ENCODE results near the gene GUSB. TPM values are rescaled to one million over a fixed set of nuclear protein-coding genes. Genes with fewer than 3 reads are reported as not detected.

The GUSB gene
- total and polyA plus RNA-seq, 9 of the 15 experiments (the other 6 are each of a cell fraction or from before 2014, with no cell fraction given), result 22.7 to 102 (median 60.1) TPM

- Histone ChIP-seq H4K20me1 (replicated peaks; ENCODE audit: control insufficient read depth, insufficient read depth, low read length) (peaks cover 13% of the 10 kb centered on the region), H3K36me3 (ENCODE audit: control insufficient read depth, insufficient read depth, low read length) (peaks cover 87% of the 10 kb centered on the region; the same call in 2 of the 3 replicates), H3K4me2 (ENCODE audit: insufficient read depth, low read length) (no peak overlapping the region), H3K27ac (ENCODE audit: extremely low read depth, low read depth, low read length) (no peak overlapping the region), H2AFZ (ENCODE audit: low read depth, low read length) (no peak overlapping the region), H3K9me1 (ENCODE audit: control insufficient read depth, insufficient read depth, low read length) (peaks cover 10% of the 10 kb centered on the region), H3K27me3 (ENCODE audit: control insufficient read depth in 2 of 2, insufficient read depth in 2 of 2, low read length in 2 of 2) (no peaks in the 10 kb centered on the region), H3K9ac (ENCODE audit: insufficient read depth in 1 of 2, low read depth in 2 of 2, low read length in 2 of 2) (peak overlapping the region in 1 of 2 experiments; percentile 24; a peak in 1 of 4 replicates), H3K4me1 (replicated peaks in 1 of 2; ENCODE audit: control insufficient read depth in 2 of 2, insufficient read depth in 2 of 2, low read length in 2 of 2) (peaks cover 7 to 21% of the 10 kb centered on the region in 2 experiments; a peak in 4 of 5 replicates), H3K79me2 (ENCODE audit: control insufficient read depth, insufficient read depth, low read length) (peaks cover 17% of the 10 kb centered on the region), H3K4me3 (no peak overlapping the region), H3K9me3 (replicated peaks; ENCODE audit: control insufficient read depth, insufficient read depth, low read depth, low read length) (no peaks in the 10 kb centered on the region)
- FAIRE-seq, result no peak
- no TSS peak for BruUV-seq (replicated peaks)
- WGBS (ENCODE audit: insufficient coverage, low coverage, missing lambda C conversion rate), result 96% methylated on average over 11 of the region's 11 CpGs
- intact Hi-C loops (cut with micrococcal nuclease), result no loop called here
- CTCF ChIA-PET (ENCODE audit: low intra/inter-chr PET ratio), result no interaction called here
- TF ChIP-seq TGIF2 (CRISPR knock-in tag; IDR thresholded peaks at IDR 0.05), result no peak
- TF ChIP-seq RBM22 (IDR thresholded peaks at IDR 0.05; ENCODE audit: low read depth, low read length, poor library complexity, severe bottlenecking), result no peak
- peak; percentile 27; the same call in 1 of the 2 replicates for TF ChIP-seq POLR2AphosphoS5 (IDR thresholded peaks at IDR 0.05; ENCODE audit: control insufficient read depth, insufficient read depth, low read depth, low read length)
- peak; percentile 28; the same call in 1 of the 2 replicates for TF ChIP-seq POLR2G (IDR thresholded peaks at IDR 0.05; ENCODE audit: low read depth, low read length)
- POLR2A ChIA-PET, result interaction anchor here (0.8 kb wide), 1 partner anchor 13 kb away, joined by 3 read pairs; no protein-coding TSS in a partner anchor
- in situ Hi-C loops (cut with MboI), result no loop called here
- DNase-seq (ENCODE audit: extremely low read depth in 1 of 4, low spot score in 3 of 4), result peak in 1 of 4 experiments; percentile 8
- ATAC-seq, result peak; percentile 7; the same call in 1 of the 3 replicates
These were observed 6.1 kb downstream of the GUSB start for GRCh38 chr7:65975814-65976445.

- Histone ChIP-seq H3K27ac (ENCODE audit: extremely low read depth, low read depth, low read length) (no peak overlapping the region), H3K9me1 (ENCODE audit: control insufficient read depth, insufficient read depth, low read length) (peaks cover 7% of the 10 kb centered on the region), H3K4me2 (ENCODE audit: insufficient read depth, low read length) (no peak overlapping the region), H3K36me3 (ENCODE audit: control insufficient read depth, insufficient read depth, low read length) (peaks cover 89% of the 10 kb centered on the region; the same call in 2 of the 3 replicates), H3K4me1 (replicated peaks in 1 of 2; ENCODE audit: control insufficient read depth in 2 of 2, insufficient read depth in 2 of 2, low read length in 2 of 2) (peaks cover 0 to 10% of the 10 kb centered on the region in 2 experiments; a peak in 2 of 5 replicates), H4K20me1 (replicated peaks; ENCODE audit: control insufficient read depth, insufficient read depth, low read length) (peaks cover 4% of the 10 kb centered on the region; the same call in 1 of the 2 replicates), H3K27me3 (ENCODE audit: control insufficient read depth in 2 of 2, insufficient read depth in 2 of 2, low read length in 2 of 2) (no peaks in the 10 kb centered on the region), H2AFZ (ENCODE audit: low read depth, low read length) (no peak overlapping the region), H3K9me3 (replicated peaks; ENCODE audit: control insufficient read depth, insufficient read depth, low read depth, low read length) (no peaks in the 10 kb centered on the region), H3K9ac (ENCODE audit: insufficient read depth in 1 of 2, low read depth in 2 of 2, low read length in 2 of 2) (no peak overlapping the region), H3K79me2 (ENCODE audit: control insufficient read depth, insufficient read depth, low read length) (peaks cover 7% of the 10 kb centered on the region; the same call in 1 of the 3 replicates), H3K4me3 (no peak overlapping the region)
- ChIA-PET POLR2A (no interaction called here), CTCF (ENCODE audit: low intra/inter-chr PET ratio) (no interaction called here)
- TF ChIP-seq CEBPZ (IDR thresholded peaks at IDR 0.05; ENCODE audit: borderline replicate concordance, low read depth, low read length) (no peak), ZBTB43 (CRISPR knock-in tag; IDR thresholded peaks at IDR 0.05) (no peak), ZNF551 (CRISPR knock-in tag; IDR thresholded peaks at IDR 0.05) (no peak)
- intact Hi-C loops (cut with micrococcal nuclease), result no loop called here
- no peak for DNase-seq (ENCODE audit: extremely low read depth in 1 of 4, low spot score in 3 of 4)
- no peak; the same call in 2 of the 3 replicates for ATAC-seq
- WGBS (ENCODE audit: insufficient coverage, low coverage, missing lambda C conversion rate), result 95% methylated on average over 9 of the region's 9 CpGs
- no peak for FAIRE-seq
- in situ Hi-C loops (cut with MboI), result no loop called here
- BruUV-seq (replicated peaks), result no TSS peak
These were observed 7.1 kb downstream of the GUSB start for GRCh38 chr7:65974876-65975275.

All from K562 (cell line).